HTERT RPE-1 (cell line): ENCODE measurements around the gene ZNF865.

Experiments
- in situ Hi-C: fragments of 300-500 bp; cut with MboI; formaldehyde crosslinking; loops from 4 replicates; pipeline ENCODE4 v1.14.3; 2020; ENCODE audit warnings: low sequenced_read_pairs

ZNF865 gene

DNA sequence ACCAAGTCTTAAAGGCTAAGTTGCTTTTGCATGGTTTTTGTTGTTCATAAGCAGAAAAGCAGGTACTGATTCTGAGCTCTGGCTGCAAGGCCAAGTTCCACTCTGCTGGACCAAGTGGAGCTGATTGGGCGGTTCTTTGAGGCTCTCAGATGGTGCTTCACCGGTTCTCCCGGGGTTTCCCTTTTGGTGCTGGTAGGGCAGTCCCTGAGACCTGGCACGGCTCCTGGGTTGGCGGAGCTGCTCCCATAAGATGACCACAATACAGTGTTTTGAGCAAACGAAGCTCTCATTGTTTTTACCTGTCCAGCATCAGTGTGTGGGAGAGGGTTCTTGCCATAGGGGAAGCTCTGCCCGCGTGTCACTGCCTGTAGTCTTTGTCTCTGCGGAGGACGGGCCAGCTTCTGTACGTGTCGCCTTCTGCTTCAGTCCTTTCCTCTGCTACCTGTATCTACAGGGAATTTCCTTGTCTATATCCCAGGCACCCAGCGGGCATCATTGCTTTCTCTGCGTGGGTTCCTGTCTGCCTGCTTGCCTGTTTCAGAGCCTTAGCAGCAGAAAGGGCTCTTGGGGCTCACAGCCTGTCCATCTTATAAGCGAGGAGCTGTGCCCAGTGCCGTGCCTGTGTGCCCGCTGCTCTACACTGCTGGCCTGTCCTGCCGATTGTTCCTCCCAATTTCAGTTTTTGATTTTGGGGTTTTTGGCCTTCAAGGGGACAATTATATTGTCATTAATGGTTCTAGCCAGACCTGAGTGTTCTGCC, 51.7 kb downstream of the ZNF865 start:
- in situ Hi-C loops, result no loop called here

DNA sequence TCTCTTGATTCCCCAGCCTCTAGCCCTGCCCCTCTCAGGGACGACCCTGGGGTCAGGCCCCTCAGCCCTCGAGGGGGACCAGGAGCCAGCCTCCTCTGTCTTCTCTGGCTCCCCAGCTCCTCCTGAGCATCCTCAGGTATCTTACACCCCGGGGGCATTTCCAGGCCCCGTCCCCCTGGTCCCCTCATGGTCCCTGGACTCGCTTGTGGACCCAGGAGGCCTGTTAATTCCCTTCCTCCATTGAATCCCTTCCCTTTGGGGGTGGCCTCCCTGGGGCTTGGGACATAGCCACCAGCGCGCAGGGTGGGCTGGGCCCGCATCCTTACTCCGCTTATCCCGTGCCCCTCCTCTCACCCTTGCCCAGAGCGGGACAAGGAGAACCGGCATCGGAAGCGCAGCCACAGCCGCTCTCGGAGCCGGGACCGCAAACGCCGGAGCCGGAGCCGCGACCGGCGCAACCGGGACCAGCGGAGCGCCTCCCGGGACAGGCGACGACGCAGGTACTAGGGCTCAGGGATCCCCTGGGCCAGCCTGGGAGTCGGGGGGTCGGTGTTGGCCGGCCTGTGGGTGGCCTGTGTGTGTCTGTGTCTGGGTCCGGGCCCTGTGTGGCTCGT, 53.5 kb downstream of the ZNF865 start:
- in situ Hi-C loops, result no loop called here

GRCh38 chr19:55659822-55660221, 54.4 kb downstream of the ZNF865 start:
- in situ Hi-C loops, result no loop called here

DNA sequence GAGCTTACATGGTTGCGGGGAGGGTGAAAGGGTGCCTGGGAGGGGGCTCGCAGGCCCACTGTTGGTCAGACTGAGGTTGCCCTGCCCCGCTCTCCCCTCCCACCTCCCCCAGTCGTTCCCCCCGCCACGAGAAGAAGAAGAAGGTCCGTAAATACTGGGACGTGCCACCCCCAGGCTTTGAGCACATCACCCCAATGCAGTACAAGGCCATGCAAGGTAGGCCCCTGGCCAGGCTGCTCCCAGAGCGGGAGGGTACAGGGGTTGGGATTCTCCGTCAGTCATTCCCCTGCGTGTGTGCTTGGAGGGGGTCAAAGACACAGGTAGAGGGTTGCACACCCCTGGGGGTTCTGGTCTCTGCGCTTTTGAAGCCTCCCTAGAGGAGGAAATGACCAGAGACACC, 55.0 kb downstream of the ZNF865 start:
- in situ Hi-C loops, result no loop called here

DNA sequence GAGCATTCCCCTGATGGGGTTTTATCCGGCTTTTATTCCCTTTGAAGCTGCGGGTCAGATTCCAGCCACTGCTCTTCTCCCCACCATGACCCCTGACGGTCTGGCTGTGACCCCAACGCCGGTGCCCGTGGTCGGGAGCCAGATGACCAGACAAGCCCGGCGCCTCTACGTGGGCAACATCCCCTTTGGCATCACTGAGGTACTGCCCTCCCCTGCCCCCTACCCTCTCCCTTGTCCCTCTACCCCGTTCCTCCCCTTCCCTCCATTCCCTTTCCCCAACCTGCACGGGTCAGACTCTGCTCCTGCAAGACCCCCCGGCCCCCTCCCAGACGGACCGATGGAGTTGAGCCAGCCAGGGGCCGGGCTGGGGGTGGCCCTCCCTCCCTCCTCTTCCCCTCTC, 55.5 kb downstream of the ZNF865 start:
- in situ Hi-C loops, result no loop called here

DNA sequence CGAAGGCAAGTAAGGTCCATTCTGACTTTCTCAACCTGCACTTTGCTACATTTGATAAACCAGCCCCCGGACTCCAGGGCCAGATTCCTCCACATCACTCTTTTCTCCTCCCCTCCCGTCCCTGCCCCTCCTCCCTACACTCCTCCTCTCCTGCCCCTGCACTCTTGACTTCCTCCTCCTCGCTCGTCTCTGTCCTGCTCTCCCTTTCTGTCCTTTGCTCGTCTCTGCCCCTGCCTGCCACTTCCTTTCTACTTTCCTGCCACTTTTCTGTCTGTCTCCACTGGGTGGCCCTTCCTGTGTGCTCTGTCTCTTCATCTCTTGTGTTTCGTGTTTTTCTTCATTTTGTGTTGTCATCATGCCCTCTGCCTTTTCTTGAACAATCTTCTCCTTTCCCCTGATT, 56.4 kb downstream of the ZNF865 start:
- in situ Hi-C loops, result no loop called here

DNA sequence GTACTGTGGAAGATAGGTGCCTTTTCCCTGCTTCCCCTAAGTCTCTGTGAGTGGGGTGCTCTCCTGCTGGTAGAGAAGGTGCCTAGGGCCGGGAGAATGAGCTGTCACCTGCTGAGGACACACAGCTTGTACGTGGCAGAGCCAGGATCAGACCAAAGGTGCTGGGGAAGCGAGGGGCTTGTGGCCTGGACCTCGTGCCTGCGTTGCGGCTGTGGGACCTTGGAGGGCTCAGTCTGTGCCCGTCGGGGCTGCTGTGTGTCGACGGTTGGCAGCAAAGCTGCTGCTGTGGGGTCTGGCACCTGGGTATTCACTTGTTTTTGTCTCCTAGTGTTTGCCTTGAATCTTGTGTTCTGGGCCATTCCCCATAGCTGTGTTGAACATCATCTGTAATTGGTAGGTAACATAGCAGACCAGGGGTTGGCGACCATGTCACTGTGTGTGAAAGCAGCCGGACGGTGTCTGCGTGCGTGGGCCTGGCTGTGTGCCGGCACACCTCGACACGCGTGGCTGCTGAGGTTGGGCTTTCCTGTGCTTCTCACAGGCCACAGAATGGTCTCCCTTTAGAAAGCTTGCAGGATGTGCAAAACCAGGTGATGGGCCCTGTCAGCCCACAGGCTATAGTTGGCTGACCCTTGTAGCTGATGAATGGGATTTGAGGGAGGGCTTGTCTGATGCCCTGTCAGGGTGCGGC, 58.5 kb downstream of the ZNF865 start:
- in situ Hi-C loops, result no loop called here

DNA sequence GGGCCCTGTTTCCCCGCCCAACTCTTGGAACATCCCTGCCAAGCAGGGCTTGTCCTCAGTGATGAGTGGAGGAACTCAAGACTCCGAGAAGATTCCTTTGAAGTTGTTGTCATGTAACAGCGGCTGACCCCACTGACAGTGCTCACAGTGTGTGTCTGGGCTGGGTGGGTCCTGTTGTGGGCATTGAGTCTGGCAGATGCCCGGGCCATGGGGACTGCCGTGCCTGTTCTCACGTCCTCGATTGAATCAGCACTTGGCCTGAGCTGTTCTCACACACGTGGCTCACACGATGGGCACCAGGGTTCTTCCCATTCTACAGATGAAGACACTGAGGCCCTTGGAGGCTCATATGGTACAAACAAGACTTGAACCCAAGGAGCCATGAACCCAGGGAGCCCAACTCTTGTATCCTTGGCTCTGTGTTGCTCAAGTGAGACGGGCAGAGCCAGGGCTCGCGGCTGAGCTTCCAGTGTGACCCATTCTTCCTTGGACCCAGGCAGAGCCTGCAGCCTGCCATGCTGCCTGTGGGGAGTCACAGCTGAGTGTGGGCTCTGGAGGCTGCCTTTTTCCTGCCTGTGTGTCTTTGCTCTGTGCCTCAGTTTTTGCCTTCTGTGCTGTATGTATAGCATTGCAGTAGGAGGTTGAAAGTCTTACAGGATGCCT, 61.0 kb downstream of the ZNF865 start:
- in situ Hi-C loops, result no loop called here
